ENCODE measurements around the gene ASIC4.

ASIC4 gene

DNA sequence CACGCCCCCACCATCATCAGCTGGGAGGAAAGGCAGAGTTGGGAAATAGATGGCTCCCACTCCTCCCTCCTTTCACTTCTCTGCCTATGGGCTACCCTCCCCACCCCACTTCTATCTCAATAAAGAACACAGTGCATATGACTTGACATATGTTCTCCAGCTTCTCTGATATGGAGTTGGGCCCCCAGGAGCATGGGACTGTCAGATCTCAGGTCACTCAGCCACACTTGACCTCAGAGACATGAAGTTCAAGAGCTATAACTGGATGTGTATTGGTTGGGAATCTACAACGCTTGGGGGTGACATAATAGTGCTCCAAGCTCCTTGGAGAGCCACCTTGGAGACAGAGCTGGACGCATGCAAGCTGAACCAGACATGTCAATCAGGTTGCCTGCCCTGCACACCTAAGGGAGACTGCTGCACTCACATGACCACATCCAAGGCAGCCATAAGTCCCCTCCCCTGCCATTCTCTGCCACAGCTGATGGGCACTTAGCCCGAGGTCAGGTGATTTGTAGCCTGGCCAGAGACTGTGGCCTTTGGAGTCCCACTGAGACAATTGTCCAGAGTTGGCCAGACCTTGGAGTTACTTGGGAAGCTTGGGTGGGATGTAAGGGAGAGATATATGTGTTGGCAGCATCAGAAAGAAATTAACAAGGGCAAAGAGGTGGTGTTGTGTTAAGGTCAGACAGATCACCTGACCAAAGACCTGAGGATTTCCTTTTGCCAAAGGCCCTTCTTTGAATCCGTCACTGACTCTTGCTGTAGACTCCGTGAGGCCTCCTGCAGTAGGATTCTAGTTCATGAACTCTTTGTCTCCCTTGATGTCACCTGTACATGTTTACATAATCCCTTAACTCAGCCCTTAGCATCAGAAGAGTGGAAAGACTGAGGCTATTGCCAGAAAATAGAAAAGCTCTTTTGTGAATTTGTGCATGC lies 61.6 kb downstream of the ASIC4 start:
- TF ChIP-seq, protein P1, sequence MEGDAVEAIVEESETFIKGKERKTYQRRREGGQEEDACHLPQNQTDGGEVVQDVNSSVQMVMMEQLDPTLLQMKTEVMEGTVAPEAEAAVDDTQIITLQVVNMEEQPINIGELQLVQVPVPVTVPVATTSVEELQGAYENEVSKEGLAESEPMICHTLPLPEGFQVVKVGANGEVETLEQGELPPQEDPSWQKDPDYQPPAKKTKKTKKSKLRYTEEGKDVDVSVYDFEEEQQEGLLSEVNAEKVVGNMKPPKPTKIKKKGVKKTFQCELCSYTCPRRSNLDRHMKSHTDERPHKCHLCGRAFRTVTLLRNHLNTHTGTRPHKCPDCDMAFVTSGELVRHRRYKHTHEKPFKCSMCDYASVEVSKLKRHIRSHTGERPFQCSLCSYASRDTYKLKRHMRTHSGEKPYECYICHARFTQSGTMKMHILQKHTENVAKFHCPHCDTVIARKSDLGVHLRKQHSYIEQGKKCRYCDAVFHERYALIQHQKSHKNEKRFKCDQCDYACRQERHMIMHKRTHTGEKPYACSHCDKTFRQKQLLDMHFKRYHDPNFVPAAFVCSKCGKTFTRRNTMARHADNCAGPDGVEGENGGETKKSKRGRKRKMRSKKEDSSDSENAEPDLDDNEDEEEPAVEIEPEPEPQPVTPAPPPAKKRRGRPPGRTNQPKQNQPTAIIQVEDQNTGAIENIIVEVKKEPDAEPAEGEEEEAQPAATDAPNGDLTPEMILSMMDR (IDR thresholded peaks at IDR 0.05; ENCODE audit: insufficient read depth, missing control alignments), result no peak
- FAIRE-seq (no peak), DNase-seq (ENCODE audit: insufficient read length, low spot score) (no peak)

DNA sequence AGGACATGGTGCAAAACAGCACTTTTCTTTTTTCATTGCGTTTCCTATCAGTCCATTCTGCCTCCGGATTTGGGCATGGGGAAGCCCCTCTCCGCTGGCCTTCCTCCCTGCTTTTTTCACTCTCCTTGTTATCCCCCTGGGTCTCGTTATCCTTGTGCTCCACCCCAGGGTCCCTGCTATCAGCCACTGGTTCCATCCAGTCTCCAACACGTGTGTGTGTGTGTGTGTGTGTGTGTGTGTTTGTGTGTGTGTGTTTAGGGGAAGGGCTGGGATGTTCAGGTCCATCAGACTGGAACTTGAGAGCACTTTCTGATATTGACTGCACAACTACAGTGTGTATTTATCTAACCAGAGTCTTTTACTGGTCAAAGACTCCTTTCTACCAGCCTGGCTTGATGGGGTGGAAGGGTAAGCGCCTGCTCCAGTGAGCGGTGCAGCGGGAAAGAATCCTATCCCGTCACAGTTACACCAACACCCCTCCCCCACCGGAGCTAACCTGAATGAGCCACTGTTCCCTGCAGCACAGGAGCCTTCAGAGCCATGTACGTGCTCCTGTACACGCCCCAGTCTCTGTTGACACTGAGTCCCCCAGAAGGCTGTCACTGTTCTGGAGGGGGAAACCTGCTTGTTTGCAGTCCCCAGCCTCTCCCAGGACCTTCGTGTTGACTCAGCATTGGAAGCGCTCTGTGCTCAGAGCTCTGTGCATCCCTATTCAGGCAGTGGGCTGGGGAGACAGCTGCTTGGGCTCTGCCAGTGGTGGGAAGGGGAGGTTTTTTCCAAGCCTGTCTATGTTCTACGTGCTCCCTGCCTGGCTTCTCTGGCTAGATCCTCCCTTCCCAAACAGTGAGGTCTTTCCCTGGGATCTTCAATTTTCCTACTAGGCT lies 62.5 kb downstream of the ASIC4 start:
- no peak for DNase-seq (ENCODE audit: insufficient read length, low spot score)
- TF ChIP-seq, protein P1 (IDR thresholded peaks at IDR 0.05; ENCODE audit: insufficient read depth, missing control alignments), result no peak
- FAIRE-seq, result no peak

DNA sequence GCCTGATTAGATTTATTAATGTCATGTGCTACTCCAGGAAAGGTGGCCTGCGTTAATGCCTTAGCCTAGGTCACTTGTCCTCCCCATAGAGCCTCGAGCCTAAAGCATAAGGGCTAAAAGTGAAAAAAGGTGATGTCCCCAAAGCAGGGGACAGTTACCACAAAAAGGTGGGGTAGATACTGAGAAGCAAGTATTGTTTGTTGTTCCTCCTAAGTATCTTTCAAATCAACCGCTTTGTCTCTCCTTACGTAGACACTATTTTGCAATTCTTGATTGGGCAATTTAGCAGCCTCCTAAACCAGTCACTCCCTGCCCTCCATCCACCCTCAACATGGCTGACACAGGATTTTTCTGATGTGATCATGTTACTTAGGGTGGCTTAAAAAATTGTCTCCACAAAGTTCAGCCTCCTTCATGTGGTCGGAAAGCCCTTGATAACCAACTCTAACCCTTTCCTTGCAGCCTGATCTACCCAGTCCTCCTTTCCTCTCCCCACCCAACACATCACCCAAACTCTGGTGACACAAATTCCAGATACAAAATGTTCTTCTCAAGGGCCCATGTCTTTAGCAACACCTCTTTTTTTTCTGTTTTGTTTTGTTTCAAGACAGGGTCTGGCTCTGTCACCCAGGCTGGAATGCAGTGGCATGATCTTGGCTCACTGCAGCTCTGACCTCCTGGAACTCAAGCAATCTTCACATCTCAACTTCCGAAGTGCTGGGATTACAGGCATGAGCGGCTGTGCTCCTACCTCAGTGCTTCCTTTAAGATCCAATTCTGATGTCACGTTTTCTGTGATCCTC lies 64.7 kb downstream of the ASIC4 start:
- DNase-seq (ENCODE audit: insufficient read length, low spot score) (no peak), FAIRE-seq (no peak)
- TF ChIP-seq, protein P1 (IDR thresholded peaks at IDR 0.05; ENCODE audit: insufficient read depth, missing control alignments), result no peak

DNA sequence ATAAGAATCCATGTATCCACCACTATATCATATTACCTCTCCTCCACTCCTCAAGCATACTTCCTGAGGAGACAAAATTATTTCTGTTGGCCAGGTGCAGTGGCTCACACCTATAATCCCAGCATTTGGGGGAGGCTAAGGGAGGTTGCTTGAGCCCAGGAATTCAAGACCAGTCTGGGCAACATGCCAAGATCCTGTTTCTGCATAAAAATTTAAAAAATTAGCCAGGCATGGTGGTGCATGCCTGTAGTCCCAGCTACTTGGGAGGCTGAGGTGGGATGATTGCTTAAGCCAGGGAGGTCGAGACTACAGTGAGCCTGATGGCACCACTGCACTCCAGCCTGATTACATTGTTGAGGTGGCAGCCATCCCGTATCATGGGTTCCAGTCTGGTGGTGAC lies 67.1 kb downstream of the ASIC4 start:
- TF ChIP-seq, protein P1 (IDR thresholded peaks at IDR 0.05; ENCODE audit: insufficient read depth, missing control alignments), result no peak
- FAIRE-seq, result no peak
- DNase-seq (ENCODE audit: insufficient read length, low spot score), result no peak
